ENCODE results near the gene KDM2B. TPM values are rescaled to one million over a fixed set of nuclear protein-coding genes. Genes with fewer than 3 reads are reported as not detected.

KDM2B gene
- total RNA-seq: 14.1 TPM
- long read RNA-seq, partial matches to known transcripts: 3 of 6 reads
- long read RNA-seq, other reads (novel, unspliced or antisense): 3 of 6 reads

- intact Hi-C loops (cut with micrococcal nuclease): no loop called here
- DNase-seq (no peak), ATAC-seq (peak; percentile 45)
Observed at GRCh38 chr12:121580959-121581685, at the start of gene KDM2B. Gene KDM2B (minus strand): TSS chr12:121581023. CDS start chr12:121580911, 112 bp downstream.

GRCh38 chr12:121628536-121628935, 47.7 kb upstream of the KDM2B start:
- ATAC-seq (no peak), DNase-seq (no peak)
- intact Hi-C loops (cut with micrococcal nuclease): loop anchor here (10.0 kb wide), 1 partner anchor 64 kb away; no protein-coding TSS in a partner anchor

GRCh38 chr12:121628037-121628436, 47.2 kb upstream of the KDM2B start:
- ATAC-seq: no peak
- no peak for DNase-seq
- intact Hi-C loops (cut with micrococcal nuclease): loop anchor here (10.0 kb wide), 1 partner anchor 63 kb away; no protein-coding TSS in a partner anchor

DNA sequence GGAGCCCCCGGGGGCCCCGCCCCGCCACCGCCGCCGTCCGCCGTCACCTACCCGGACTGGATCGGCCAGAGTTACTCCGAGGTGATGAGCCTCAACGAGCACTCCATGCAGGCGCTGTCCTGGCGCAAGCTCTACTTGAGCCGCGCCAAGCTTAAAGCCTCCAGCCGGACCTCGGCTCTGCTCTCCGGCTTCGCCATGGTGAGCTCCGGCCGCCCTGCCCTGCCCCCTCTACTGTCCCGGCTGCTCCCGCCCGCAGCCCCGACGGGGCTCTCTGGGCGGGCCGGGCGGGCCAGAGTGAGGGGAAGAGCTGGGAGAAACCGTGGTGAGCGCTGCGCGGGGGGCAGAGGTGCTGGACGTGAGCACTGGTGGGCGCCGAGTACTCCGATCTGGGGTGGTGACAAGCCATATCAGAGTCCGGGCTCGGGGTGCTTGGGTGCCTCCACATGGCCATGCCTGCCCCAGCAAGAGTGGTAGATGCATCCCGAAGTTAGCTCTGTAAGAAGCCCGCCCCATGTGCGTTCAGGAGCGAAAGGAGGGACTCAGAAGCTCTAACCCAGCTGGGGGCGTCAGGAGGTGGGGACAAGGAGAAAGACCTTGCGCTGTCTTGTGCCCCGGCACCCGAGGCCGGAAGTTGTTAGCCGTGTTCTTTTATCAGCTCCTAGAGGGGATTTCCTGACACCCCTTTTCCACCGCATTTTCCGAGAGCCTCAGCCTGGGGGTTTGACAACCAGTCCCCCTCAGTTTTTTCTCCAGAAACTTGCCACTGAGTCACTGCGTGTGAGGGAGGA, 46.2 kb upstream of the KDM2B start:
- intact Hi-C loops (cut with micrococcal nuclease): loop anchor here (10.0 kb wide), 1 partner anchor 62 kb away; no protein-coding TSS in a partner anchor
- peak; percentile 62 for DNase-seq
- ATAC-seq: peak; percentile 46

GRCh38 chr12:121626087-121626852, 45.4 kb upstream of the KDM2B start, which contains the start of gene ORAI1:
Gene ORAI1 (plus strand): TSS chr12:121626530.
- DNase-seq: peak; percentile 99
- peak; percentile 96 for ATAC-seq
- intact Hi-C loops (cut with micrococcal nuclease): loop anchor here (10.0 kb wide), 1 partner anchor 61 kb away; no protein-coding TSS in a partner anchor

- no peak for DNase-seq
- ATAC-seq: no peak
- intact Hi-C loops (cut with micrococcal nuclease): loop anchor here (10.0 kb wide), 1 partner anchor 56 kb away; no protein-coding TSS in a partner anchor
Observed at GRCh38 chr12:121620333-121620891, 39.6 kb upstream of the KDM2B start.

DNA sequence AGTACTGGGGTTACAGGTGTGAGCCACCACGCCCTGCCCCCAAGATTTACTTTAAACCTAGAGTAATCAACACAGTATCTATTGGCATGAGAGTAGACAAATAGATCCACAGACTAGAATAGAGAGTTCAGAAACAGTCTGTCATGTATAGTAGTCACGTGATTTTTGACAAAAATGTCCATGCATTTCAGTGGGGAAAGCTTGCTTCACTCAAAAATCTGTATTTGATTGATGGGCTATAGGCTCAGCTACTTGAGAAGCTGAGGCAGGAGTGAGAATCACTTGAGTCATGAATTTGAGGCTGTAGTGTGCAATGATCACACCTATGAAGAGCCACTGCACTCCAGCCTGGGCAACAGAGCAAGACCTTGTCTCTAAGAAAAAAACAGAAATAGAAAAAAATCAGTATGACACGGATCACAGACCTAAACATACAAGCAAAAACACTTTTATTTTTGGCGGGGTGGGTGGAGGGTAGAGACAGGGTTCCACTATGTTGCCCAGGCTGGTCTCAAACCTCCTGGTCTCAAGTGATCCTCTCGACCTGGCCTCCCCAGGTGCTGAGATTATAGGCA, 37.9 kb upstream of the KDM2B start:
- intact Hi-C loops (cut with micrococcal nuclease): no loop called here
- ATAC-seq: no peak
- DNase-seq: no peak

- ATAC-seq (no peak), DNase-seq (no peak)
- intact Hi-C loops (cut with micrococcal nuclease): no loop called here
Observed at GRCh38 chr12:121614872-121615467, 34.1 kb upstream of the KDM2B start.

DNA sequence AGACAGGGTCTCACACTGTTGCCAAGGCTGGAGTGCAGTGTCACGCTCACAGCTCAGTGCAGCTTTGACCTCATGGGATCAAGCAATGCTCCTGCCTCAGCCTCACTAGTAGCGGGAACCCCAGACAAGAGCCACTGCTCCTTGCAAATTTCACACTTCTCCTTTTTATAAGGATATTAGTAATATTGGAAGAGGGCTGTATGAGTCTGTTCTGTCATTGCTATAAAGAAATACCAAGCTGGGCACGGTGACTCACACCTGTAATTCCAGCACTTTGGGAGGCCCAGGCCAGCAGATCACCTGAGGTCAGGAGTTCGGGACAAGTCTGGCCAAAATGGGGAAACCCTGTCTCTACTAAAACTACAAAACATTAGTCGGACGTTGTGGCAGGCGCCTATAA, 32.6 kb upstream of the KDM2B start:
- intact Hi-C loops (cut with micrococcal nuclease): no loop called here
- ATAC-seq (no peak), DNase-seq (no peak)

- no peak for ATAC-seq
- DNase-seq: no peak
Observed at GRCh38 chr12:121611306-121611705, 30.5 kb upstream of the KDM2B start.

DNA sequence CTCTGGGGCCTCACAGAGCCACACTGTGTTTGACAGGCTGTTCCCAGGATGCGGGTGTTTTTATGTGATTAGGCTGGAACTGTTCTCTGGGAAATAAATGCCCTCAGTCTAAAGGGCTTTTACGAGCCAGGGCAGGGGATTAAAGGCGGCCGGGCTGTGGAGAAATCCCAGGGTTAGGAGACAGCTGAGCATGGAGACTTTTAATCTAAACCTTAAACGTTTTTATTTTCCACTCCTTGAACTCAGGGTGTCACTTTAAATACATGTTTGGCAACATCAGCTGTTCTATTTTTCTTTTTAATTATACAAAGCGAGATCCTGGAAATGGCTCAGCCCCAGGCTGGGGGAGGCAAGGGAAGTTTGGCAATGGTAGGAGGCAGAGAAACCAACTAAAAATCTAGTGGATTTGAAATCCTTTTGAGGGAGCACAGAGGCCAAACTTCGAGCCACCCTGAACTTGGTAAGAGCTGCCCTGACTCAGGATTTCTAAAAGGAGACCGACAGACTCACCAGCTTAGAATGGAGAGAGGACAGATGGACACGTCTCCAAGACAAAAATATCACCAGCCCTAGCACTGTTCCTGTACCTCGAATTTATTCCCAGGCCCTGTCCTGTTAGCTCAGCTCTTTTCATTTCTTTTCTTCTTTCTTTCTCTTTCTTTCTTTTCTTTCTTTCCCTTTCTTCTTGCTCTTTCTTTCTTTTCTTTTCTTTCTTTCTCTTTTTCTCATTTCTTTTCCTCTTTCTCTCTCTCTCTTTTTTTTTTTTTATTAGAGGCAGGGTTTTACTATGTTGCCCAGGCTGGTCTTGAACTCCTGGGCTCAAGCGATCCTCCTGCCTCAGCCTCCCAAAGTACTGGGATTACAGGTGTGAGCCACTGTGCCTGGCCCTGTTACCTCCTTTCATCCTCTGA, 29.7 kb upstream of the KDM2B start:
- intact Hi-C loops (cut with micrococcal nuclease): no loop called here
- DNase-seq (no peak), ATAC-seq (peak; percentile 86)

More at GRCh38 chr12:121611306-121611705, 30.5 kb upstream of the KDM2B start:
- intact Hi-C loops (cut with micrococcal nuclease): no loop called here

DNA sequence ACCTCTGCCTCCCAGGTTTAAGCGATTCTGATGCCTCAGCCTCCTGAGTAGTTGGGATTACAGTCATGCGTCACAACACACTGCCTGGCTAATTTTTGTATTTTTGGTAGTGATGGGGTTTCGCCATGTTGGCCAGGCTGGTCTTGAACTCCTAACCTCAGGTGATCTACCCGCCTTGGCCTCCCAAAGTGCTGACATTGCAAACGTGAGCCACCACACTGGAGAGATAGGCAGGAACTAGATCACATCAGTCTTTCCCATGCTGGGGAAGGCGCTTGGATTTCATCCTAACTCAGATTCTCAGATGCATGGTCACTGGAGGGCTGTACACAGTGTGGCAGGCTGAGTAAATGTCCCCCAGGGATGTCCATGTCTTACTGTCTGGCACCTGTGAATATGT, 27.5 kb upstream of the KDM2B start:
- ATAC-seq (no peak), DNase-seq (no peak)
- intact Hi-C loops (cut with micrococcal nuclease): no loop called here

GRCh38 chr12:121603581-121603980, 22.8 kb upstream of the KDM2B start:
- ATAC-seq: no peak
- intact Hi-C loops (cut with micrococcal nuclease): no loop called here
- no peak for DNase-seq

- ATAC-seq: no peak
- no peak for DNase-seq
- intact Hi-C loops (cut with micrococcal nuclease): no loop called here
Observed at GRCh38 chr12:121602766-121603165, 21.9 kb upstream of the KDM2B start.

DNA sequence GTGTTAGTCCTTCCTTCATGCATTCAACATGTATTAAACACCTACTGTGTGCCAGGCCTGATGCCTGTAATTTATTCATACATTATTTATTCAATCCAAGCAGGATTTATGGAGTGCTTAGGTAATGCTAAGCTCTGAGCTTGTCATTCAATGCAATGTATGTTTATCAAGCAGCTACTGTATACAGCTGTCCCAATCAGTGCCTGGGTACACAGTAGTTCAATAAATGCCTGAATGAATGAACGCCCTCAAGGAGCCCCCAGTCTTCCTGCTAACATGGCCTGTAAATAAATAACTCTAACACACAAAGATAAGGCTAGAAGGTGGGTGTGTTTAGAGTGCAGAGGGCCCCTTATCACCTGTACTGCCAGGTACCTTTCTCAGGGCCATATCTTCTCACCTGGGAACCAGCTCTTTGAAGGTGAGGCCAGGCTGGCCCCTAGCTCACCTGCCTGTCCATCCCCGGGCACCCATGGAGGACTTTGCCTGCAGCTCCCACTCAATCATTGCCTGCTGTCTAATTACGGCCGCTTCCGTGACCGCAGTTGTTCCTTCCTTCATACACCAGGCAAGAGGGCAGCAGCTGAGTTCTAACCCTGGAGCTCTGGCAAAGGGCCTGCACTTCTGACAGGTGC, 20.0 kb upstream of the KDM2B start:
- ATAC-seq (no peak), DNase-seq (no peak)
- intact Hi-C loops (cut with micrococcal nuclease): no loop called here

GRCh38 chr12:121596526-121596925, 15.7 kb upstream of the KDM2B start:
- intact Hi-C loops (cut with micrococcal nuclease): no loop called here
- DNase-seq: no peak
- ATAC-seq: no peak

GRCh38 chr12:121595520-121595919, 14.7 kb upstream of the KDM2B start:
- ATAC-seq: no peak
- intact Hi-C loops (cut with micrococcal nuclease): no loop called here
- DNase-seq: no peak

Data from left ventricle myocardium superior (tissue), 1 donor.